GM19025 (cell line): ENCODE measurements around the gene AKR1D1.
A peak's percentile ranks its signal among the peaks of the same experiment; 100 is the strongest.

Experiments
- ATAC-seq: cut with Tn5 transposase; IDR thresholded peaks from one replicate; pipeline ENCODE4 v1.9.1; 2021; ENCODE audit warnings: mild to moderate bottlenecking, low read depth, moderate library complexity; ENCODE audit not compliant: unreplicated experiment

AKR1D1 gene

GRCh38 chr7:138158739-138159528 is 82.7 kb downstream of the AKR1D1 start:
- ATAC-seq = no peak

DNA sequence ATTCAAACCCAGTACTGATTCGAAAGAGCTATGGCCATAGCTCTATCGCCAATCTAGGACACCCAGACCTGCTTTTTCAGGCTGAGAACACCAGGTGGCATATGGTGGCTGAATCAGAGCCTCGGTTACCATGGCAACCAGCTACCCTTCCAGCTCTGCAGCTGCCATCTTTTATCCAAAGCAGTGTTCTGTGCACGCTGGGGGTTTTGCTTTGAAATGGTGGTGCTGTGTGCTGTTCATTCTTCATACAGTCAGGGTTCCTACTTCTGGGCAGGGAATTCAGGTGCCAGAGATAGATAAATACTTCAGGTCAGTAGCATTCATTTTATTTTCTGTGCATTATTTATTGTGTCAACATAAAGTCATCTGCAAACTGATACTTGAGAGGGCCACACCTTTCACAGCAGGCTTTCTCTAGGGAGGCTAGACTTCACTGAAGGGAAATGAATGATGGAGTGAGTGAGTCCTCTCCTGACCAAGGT is 85.4 kb downstream of the AKR1D1 start:
- ATAC-seq = peak; percentile 100

GRCh38 chr7:138162236-138162635 is 86.0 kb downstream of the AKR1D1 start:
- no peak for ATAC-seq

GRCh38 chr7:138163800-138164199 is 87.5 kb downstream of the AKR1D1 start:
- no peak for ATAC-seq

- no peak for ATAC-seq
Observed at GRCh38 chr7:138164804-138165203, 88.5 kb downstream of the AKR1D1 start.

- ATAC-seq = no peak
Observed at GRCh38 chr7:138166681-138167080, 90.4 kb downstream of the AKR1D1 start.

- no peak for ATAC-seq
Observed at GRCh38 chr7:138167222-138167621, 91.0 kb downstream of the AKR1D1 start.

- ATAC-seq = no peak
Observed at GRCh38 chr7:138167869-138168296, 91.6 kb downstream of the AKR1D1 start.
